Stomach smooth muscle (tissue), 2 donors: ENCODE measurements around the gene STX10.

Experiments
- H3K27ac ChIP-seq: one replicate; pipeline ENCODE4 v1.7.0; 2013; ENCODE audit warnings: mild to moderate bottlenecking, low read length, inconsistent platforms
- H3K27me3 ChIP-seq, 2 donors: one replicate each; pipeline ENCODE4 v1.7.0; 2013; ENCODE audit warnings: low read length in 2 of 2; ENCODE audit not compliant: insufficient read depth in 2 of 2, control insufficient read depth in 1 of 2
- H3K36me3 ChIP-seq, 2 donors: one replicate each; pipeline ENCODE4 v1.7.0; 2013; ENCODE audit warnings: low read length in 2 of 2; ENCODE audit not compliant: control insufficient read depth in 2 of 2, insufficient read depth in 2 of 2
- H3K4me1 ChIP-seq: one replicate; pipeline ENCODE4 v1.7.0; 2013; ENCODE audit warnings: low read length; ENCODE audit not compliant: control insufficient read depth, insufficient read depth
- H3K4me3 ChIP-seq, 2 donors: one replicate each; pipeline ENCODE4 v1.7.0; 2013; ENCODE audit warnings: low read length in 2 of 2
- H3K9ac ChIP-seq, 2 donors: one replicate each; pipeline ENCODE4 v1.7.0; 2013; ENCODE audit warnings: low read length in 2 of 2, mild to moderate bottlenecking in 1 of 2
- H3K9me3 ChIP-seq, 2 donors: one replicate each; pipeline ENCODE4 v1.7.0; 2013; ENCODE audit warnings: low read length in 2 of 2; ENCODE audit not compliant: control insufficient read depth in 2 of 2
- donor health status: healthy.
- donor health status: Pancreatic carcinoma.

STX10 gene

DNA sequence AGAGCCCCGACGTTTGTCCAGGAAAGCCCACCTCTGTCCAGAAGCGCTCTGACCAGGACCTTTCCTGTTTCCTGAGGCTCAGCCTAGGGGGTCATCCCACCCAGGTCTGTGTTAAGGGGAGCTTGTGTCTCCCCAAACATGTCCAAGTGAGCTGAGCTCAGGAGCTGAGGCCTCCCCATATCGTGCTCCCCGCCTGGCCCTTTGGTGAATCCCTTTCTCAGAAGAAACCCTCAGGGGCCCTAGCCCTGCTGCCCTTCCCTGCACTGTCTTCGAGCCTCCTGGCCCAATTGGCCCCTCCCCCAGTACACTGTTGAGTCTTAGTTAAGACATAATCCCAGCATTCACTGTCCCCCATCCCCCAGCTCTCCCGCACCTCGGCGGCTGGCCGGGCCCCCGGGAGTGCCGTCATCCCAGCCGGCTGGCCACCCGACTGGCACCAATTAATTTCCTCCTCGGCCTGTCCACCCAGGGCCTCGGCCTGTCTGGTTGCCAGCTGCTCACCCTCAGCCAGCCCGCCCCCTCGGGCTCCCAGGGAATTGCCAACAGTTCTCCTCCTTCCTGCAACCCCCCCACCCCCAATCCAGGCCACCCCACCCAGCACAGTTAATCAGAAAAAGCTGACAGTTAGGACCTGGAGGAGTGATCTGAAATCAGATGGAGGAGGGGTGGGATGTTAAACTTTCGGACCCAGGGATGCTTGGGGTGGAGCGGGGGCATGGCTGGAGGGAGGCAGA, 13.6 kb upstream of the STX10 start:
- peak overlapping the region; percentile 74 to 75 for H3K4me3 ChIP-seq

DNA sequence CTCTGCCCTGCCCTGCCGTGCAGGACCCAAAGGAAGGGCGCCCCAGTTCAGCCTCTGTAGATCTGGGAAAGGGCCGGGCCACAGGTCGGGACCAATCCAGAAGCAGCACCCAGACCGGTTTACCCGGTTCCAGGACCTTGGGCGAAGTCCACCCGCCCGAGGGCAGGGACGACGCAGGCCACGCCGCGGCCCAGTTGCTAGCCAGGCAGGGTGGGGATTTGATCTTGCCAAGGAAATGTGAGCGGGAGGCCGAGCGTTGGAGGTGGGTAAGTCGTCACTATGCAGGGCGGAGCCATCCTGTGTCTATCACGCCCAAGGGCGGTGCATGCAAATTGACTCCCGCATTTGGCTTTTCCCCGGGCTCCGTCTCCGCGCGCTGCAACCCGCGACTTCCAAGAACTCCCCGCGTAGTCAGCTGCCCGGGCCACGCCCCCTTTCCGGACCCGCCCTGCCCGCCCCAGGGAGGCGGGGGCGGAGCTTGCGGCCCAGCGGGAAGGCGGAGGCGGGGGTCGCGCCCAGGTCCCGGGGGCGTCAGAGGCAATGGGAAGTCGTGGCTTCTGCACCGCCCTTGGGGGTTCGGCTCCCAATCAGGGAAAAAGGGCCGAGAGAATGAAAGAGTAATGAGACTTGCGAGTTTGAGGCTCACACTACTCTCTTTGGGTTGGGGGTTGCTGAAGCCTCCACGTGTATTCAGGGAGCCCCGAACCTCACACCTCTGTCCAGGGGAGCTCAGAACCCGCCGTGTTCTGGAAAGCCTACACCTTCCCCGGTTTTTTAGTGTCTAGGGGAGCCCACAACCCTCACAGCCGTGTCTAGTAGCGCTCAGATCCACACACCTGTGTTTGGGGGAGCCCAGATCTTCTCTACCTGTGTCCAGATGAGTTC, 12.8 kb upstream of the STX10 start:
- Histone ChIP-seq H3K27me3 (no peaks in the 10 kb centered on the region), H3K36me3 (no peaks in the 10 kb centered on the region), H3K9me3 (no peaks in the 10 kb centered on the region), H3K4me1 (peaks cover 34% of the 10 kb centered on the region), H3K4me3 (peak overlapping the region; percentile 74 to 75), H3K27ac (peak overlapping the region; percentile 93), H3K9ac (peak overlapping the region; percentile 74 to 81)

More for the DNA sequence above, 13.6 kb upstream of the STX10 start:
- Histone ChIP-seq H3K27me3 (no peaks in the 10 kb centered on the region), H3K36me3 (no peaks in the 10 kb centered on the region), H3K27ac (peak overlapping the region; percentile 93), H3K4me1 (peaks cover 35% of the 10 kb centered on the region), H3K9me3 (no peaks in the 10 kb centered on the region), H3K9ac (peak overlapping the region; percentile 74 to 81)

DNA sequence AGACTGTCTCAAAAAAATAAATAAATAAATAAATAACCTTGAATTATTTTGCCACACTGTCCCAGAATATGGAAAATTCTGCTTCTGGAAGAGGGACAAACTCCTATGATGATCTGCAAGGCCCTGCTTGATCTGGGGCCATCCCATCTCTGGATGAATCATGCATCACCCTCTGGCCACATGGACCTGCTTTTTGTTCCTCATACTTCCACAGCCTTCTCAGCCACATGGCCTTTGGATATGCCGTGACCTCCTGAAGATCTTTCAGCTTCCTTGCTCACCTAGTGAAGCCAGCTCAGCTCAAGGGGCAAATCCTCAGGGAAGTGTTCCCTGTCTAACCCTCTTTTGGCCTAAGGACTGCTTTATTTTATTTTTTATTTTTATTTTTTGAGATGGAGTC, 10.4 kb upstream of the STX10 start:
- no peak overlapping the region for H3K27ac ChIP-seq
- no peaks in the 10 kb centered on the region for H3K9me3 ChIP-seq
- peaks cover 31% of the 10 kb centered on the region for H3K4me1 ChIP-seq
- H3K27me3 ChIP-seq = no peaks in the 10 kb centered on the region
- no peak overlapping the region for H3K4me3 ChIP-seq
- H3K9ac ChIP-seq = no peak overlapping the region
- H3K36me3 ChIP-seq = no peaks in the 10 kb centered on the region

DNA sequence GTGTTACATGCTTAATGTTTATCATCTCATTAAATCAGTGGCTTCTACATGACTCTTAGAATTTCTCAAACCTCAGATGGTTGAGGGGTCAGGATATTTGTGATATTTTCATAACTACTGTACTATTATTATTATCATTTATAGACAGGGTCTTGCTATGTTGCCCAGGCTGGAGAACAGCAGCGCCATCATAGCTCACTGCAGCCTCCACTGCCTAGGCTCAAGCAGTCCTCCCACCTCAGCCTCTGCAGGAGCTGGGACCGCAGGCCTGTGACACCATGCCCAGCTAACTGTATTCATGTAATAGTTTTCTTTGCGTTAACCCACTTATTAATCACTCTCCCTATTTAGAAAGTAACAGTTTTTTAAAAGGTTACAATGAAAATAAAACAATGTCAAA, 9.5 kb upstream of the STX10 start:
- Histone ChIP-seq H3K36me3 (no peaks in the 10 kb centered on the region), H3K9me3 (no peaks in the 10 kb centered on the region), H3K4me3 (no peak overlapping the region), H3K4me1 (peaks cover 36% of the 10 kb centered on the region), H3K27me3 (no peaks in the 10 kb centered on the region), H3K27ac (no peak overlapping the region), H3K9ac (no peak overlapping the region)

DNA sequence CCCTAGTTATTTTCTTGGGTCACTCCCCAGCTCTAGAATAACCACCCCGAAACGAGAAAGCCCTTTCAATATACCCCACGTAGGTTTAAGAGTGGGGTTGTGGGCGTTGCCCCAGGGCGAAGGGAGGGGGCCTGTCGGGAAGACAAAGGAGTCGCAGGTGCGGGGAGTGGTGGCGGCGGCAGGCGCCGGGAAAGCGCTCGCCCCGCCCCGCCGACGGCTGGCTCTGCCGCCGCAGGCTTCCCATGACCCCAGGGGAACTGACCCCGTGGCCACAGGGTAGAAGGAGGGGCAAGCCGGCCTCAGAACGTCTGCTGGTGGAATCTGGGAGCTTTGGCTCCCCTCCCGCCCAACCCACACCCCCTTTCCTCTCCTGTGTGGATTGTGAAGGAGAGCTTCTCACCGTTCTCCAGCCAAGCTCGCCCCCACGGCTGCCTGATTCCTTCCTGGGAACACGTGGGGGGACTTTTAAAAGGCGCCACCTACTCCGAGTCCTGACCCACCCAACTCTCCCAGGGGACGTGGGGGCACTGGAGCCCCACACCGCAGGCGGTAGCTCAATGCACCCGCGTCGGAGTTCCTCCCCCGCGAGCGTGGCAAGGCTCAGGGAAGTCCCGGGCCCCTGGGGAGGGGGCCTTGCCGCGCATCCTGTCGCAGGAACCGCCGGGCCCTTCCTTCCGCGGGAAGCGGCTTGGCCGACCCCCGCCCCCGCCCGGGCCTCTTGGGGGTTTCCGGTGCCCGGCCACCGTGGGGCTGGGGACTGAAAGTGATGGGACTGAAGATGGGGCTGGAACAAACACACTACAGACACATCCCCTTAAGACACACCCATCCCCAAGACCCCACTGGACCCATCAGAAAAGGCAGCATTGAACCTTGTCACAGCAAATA, 5.5 kb upstream of the STX10 start:
- Histone ChIP-seq H3K9ac (peak overlapping the region; percentile 95 to 96), H3K36me3 (no peaks in the 10 kb centered on the region), H3K27ac (peak overlapping the region; percentile 98), H3K4me3 (peak overlapping the region; percentile 97 to 98), H3K9me3 (no peaks in the 10 kb centered on the region), H3K4me1 (peaks cover 31% of the 10 kb centered on the region), H3K27me3 (no peaks in the 10 kb centered on the region)

DNA sequence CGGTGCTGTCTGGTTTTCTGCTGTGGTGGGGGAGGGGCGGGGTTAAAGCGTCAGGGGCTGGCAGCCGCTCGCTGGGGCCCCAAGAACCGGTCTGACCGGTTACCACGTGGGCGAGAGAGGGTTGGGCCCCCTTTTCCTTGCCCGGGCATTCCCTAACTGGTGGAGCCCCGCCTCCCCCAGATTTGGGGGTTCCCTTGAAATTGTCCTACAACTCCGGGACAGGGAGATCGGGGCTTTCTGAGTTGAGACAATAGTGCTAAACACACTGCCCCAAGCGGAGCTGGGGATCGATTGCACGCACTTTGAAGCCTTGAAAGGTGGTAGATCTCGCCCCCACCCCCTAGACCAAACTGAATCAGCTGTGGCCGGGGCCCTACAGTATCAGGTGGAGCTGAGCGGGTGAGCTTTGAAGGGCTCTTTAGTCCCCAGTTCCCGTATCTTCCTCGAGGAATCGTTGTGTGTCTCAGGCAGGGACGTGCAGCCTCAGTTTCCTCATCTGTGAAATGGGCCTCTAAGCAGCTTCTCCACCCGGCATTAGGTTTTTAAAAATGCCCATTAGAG, 4.8 kb upstream of the STX10 start:
- H3K4me3 ChIP-seq = peak overlapping the region; percentile 97 to 98
- H3K9me3 ChIP-seq = no peaks in the 10 kb centered on the region
- peak overlapping the region; percentile 95 to 96 for H3K9ac ChIP-seq
- H3K27ac ChIP-seq = peak overlapping the region; percentile 98
- no peaks in the 10 kb centered on the region for H3K27me3 ChIP-seq
- no peaks in the 10 kb centered on the region for H3K36me3 ChIP-seq
- H3K4me1 ChIP-seq = peaks cover 31% of the 10 kb centered on the region

DNA sequence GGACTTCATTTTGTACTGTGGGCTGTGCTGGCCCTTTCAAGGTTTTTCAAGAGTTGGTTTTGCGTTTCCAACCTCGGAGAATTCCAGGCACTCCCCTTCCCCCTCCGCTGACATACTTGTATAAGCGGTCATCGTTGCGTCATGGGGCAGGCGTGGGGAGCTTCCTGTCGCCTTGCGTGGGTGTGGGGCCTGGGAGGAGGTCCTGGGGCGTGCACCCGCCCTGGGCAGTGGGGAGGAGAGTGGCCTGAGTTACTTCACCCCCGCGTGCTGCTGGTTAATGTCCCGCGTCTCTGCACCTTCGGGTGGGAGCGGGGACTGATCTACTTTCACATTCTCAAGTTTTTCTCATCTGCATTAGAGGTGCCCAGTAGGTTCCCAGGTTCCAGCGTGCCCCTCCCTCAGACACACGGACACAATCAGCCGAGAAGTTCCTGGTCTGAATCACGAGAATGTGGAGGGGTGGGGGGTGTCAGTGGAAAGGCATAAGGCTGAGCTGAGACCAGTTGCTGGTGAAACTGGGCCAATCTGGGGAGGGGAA, 4.1 kb upstream of the STX10 start:
- peaks cover 35% of the 10 kb centered on the region for H3K4me1 ChIP-seq
- H3K27ac ChIP-seq = peak overlapping the region; percentile 98
- H3K4me3 ChIP-seq = peak overlapping the region; percentile 97 to 98
- H3K9ac ChIP-seq = peak overlapping the region; percentile 95 to 96
- H3K27me3 ChIP-seq = no peaks in the 10 kb centered on the region
- H3K9me3 ChIP-seq = no peaks in the 10 kb centered on the region
- no peaks in the 10 kb centered on the region for H3K36me3 ChIP-seq

DNA sequence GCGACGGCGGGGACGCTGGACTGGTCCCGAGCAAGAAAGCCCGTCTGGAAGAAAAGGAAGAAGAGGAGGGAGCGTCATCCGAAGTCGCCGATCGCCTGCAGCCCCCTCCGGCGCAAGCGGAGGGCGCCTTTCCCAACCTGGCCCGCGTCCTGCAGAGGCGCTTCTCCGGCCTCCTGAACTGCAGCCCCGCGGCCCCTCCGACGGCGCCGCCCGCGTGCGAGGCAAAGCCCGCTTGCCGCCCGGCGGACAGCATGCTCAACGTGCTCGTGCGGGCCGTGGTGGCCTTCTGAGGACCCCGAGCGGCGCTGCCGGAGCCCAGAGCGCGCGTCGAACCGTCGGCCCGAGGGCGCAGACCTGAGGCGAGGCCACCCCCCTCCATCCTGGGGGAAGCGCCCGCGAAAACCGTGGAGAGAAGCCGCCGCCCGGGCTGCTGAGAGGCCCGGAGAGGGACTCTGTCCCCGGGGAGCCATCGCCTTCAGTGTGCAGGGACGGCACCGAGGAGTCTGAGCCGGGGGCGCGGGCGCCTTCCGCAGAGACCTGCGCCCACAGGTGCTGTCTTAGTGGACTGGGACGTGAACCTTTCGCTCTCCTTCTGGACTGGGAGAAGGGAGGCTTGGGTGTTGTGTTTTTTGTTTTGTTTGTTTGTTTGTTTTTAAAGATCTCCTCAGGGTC, 3.5 kb upstream of the STX10 start:
- no peaks in the 10 kb centered on the region for H3K9me3 ChIP-seq
- H3K27ac ChIP-seq = peak overlapping the region; percentile 98
- H3K4me3 ChIP-seq = peak overlapping the region; percentile 97 to 98
- no peaks in the 10 kb centered on the region for H3K36me3 ChIP-seq
- peaks cover 38% of the 10 kb centered on the region for H3K4me1 ChIP-seq
- no peaks in the 10 kb centered on the region for H3K27me3 ChIP-seq
- peak overlapping the region; percentile 95 to 96 for H3K9ac ChIP-seq

DNA sequence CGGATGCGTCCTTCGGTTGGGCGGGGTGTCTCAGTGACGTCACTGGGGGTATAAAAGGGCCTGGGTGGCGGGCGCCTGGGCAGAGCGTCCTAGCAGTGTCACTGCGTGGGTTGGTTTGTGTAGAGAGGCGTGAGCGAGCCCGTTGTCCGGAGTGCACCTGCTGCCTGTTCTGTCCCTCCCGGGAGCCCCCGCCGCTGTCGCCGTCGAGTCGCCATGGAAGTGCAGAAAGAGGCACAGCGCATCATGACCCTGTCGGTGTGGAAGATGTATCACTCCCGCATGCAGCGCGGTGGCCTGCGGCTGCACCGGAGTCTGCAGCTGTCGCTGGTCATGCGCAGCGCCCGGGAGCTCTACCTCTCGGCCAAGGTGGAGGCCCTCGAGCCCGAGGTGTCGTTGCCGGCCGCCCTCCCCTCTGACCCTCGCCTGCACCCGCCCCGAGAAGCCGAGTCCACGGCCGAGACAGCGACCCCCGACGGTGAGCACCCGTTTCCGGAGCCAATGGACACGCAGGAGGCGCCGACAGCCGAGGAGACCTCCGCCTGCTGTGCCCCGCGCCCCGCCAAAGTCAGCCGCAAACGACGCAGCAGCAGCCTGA, 2.9 kb upstream of the STX10 start:
- Histone ChIP-seq H3K4me1 (peaks cover 40% of the 10 kb centered on the region), H3K36me3 (no peaks in the 10 kb centered on the region)

More for the DNA sequence above, 2.9 kb upstream of the STX10 start:
- H3K27me3 ChIP-seq = no peaks in the 10 kb centered on the region
- H3K27ac ChIP-seq = peak overlapping the region; percentile 98
- no peaks in the 10 kb centered on the region for H3K9me3 ChIP-seq
- peak overlapping the region; percentile 95 to 96 for H3K9ac ChIP-seq
- peak overlapping the region; percentile 97 to 98 for H3K4me3 ChIP-seq
